CD8-positive, alpha-beta memory T cell (primary cell): ENCODE results near the gene TFEB. TPM values are rescaled to one million over a fixed set of nuclear protein-coding genes. Genes with fewer than 3 reads are reported as not detected.
A peak's percentile ranks its signal among the peaks of the same experiment; 100 is the strongest.

ENCODE experiments used
- CTCF ChIA-PET: fragments of 350-600 bp; sonication (Branson Sonifier 250); formaldehyde crosslinking; loops from one replicate; lab custom pipeline; 2021; ENCODE audit warnings: antibody characterized with exemption; lab: Charles Lee
- POLR2A ChIA-PET: fragments of 350-600 bp; sonication (Branson Sonifier 250); formaldehyde crosslinking; loops from one replicate; lab custom pipeline; 2021; ENCODE audit warnings: antibody characterized with exemption; lab: Charles Lee
- DNase-seq, 5 donors: peaks; one replicate each; pipeline versions ENCODE4 v3.0.0 to v3.0.0-alpha.2; 2020 to 2022; ENCODE audit warnings: mixed read lengths in 1 of 5
- H3K27ac ChIP-seq: one replicate; pipeline ENCODE4 v1.7.0; 2013; ENCODE audit warnings: low read depth, mild to moderate bottlenecking, low read length, moderate library complexity
- H3K27me3 ChIP-seq: 2 replicates; pipeline ENCODE4 v1.7.0; 2013; ENCODE audit warnings: low read length, mild to moderate bottlenecking; ENCODE audit not compliant: insufficient read depth, poor library complexity, severe bottlenecking
- H3K36me3 ChIP-seq: 2 replicates; pipeline ENCODE4 v1.7.0; 2013; ENCODE audit warnings: mild to moderate bottlenecking, low read length, moderate library complexity; ENCODE audit not compliant: insufficient read depth
- H3K4me1 ChIP-seq: 2 replicates; pipeline ENCODE4 v1.7.0; 2013; ENCODE audit warnings: mild to moderate bottlenecking, low read length, moderate library complexity; ENCODE audit not compliant: insufficient read depth
- H3K4me3 ChIP-seq: 2 replicates; pipeline ENCODE4 v1.7.0; 2013; ENCODE audit warnings: mild to moderate bottlenecking, low read length
- H3K9me3 ChIP-seq: 2 replicates; pipeline ENCODE4 v1.7.0; 2013; ENCODE audit warnings: mild to moderate bottlenecking, low read length
- H3K27ac Mint-ChIP-seq, 8 donors: one replicate each; pipeline ENCODE4 v1.8.0; 2020 to 2021; ENCODE audit warnings: mixed read lengths in 8 of 8, mild to moderate bottlenecking in 6 of 8, inconsistent platforms in 3 of 8, moderate library complexity in 3 of 8
- H3K27me3 Mint-ChIP-seq, 2 donors: one replicate each; pipeline ENCODE4 v1.8.0; 2020 to 2021; ENCODE audit warnings: mixed read lengths in 2 of 2, mild to moderate bottlenecking in 1 of 2, moderate library complexity in 1 of 2
- H3K36me3 Mint-ChIP-seq, 3 donors: one replicate each; pipeline ENCODE4 v1.8.0; 2020 to 2021; ENCODE audit warnings: mixed read lengths in 3 of 3, inconsistent platforms in 1 of 3, mild to moderate bottlenecking in 1 of 3
- H3K4me1 Mint-ChIP-seq, 3 donors: one replicate each; pipeline ENCODE4 v1.8.0; 2020 to 2021; ENCODE audit warnings: mixed read lengths in 3 of 3, inconsistent platforms in 1 of 3, mild to moderate bottlenecking in 1 of 3
- H3K4me3 Mint-ChIP-seq, 7 donors: one replicate each; pipeline ENCODE4 v1.8.0; 2020 to 2021; ENCODE audit warnings: mixed read lengths in 7 of 7, mild to moderate bottlenecking in 6 of 7, moderate library complexity in 4 of 7, inconsistent platforms in 2 of 7
- H3K9me3 Mint-ChIP-seq, 5 donors: one replicate each; pipeline ENCODE4 v1.8.0; 2020 to 2022; ENCODE audit warnings: mixed read lengths in 5 of 5, mild to moderate bottlenecking in 3 of 5, moderate library complexity in 2 of 5, inconsistent platforms in 1 of 5
- polyA plus RNA-seq: library from polyadenylated mRNA; unstranded; fragments of 300-500 nt; fragmentation: Illumina TruSeq; gene quantifications from one replicate; pipeline ENCODE4 v1.2.3, GENCODE V29; 2021
- total RNA-seq, 2 experiments: library from RNA; stranded (reverse); gene quantifications; one replicate each; pipeline ENCODE4 v1.2.3, GENCODE V29; 2021

The TFEB gene
- total and polyA plus RNA-seq, 3 experiments from 2014 or later: 12.0 to 18.8 (median 12.5) TPM

DNA sequence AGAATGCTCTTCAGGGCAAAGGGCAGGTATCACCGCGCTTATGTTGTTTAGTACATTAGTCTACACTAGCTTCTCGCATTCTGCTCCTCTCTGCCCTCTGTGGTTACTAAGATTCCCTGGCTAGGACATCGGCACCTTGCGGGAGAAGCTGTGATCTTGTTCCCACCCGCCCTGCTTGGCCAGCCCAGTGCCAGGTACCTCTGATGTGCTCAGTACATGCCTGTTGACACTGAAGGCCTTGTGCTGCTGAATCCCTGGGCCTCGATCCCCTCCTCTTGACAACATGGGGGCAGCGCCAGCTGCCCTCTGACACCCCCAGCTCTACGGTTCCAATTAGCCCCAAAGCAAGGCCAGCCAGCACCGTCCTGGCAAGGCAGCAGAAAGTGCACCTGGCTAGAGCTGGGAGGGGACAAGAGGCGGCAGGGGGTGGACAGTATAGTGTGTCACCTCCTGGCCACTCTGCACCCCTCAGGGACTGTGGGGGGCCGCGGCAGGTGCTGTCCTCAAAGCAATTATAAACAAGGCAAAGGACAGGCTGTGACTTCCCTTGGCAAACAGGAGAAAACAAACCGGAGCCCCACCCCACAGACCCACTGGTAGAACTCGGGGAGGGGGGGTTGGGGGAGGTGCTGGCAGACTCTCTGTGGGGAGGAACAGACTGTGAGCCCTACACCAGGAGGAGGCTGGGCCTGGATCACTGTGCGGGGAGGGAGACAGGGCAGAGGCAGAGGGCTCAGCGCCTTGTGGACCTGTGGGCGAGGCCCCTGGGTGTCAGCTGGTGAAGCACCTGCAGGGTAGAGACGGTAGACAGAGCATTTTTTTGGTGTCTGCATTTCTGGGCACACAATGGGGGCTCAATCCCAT is 7.1 kb downstream of the TFEB start:
- ChIA-PET POLR2A (interaction anchor here (0.6 kb wide), 1 partner anchor 20 kb away, joined by 3 read pairs; no protein-coding TSS in a partner anchor), CTCF (no interaction called here)
- H3K27ac Mint-ChIP-seq: peak overlapping the region in 4 of 8 donors; percentile 64 to 85 (median 80)
- peak overlapping the region in 4 of 7 donors; percentile 60 to 86 (median 67) for H3K4me3 Mint-ChIP-seq
- Histone ChIP-seq H3K4me1 (peaks cover 41% of the 10 kb centered on the region), H3K27ac (no peak overlapping the region), H3K9me3 (no peaks in the 10 kb centered on the region), H3K27me3 (no peaks in the 10 kb centered on the region), H3K36me3 (no peaks in the 10 kb centered on the region), H3K4me3 (no peak overlapping the region)
- peak in 1 of 5 donors; percentile 18 for DNase-seq
- peaks cover 55 to 74% (median 57%) of the 10 kb centered on the region in 3 donors for H3K4me1 Mint-ChIP-seq
- no peaks in the 10 kb centered on the region for H3K9me3 Mint-ChIP-seq
- peaks cover 0 to 3% (median 0%) of the 10 kb centered on the region in 3 donors for H3K36me3 Mint-ChIP-seq
- H3K27me3 Mint-ChIP-seq: no peaks in the 10 kb centered on the region

DNA sequence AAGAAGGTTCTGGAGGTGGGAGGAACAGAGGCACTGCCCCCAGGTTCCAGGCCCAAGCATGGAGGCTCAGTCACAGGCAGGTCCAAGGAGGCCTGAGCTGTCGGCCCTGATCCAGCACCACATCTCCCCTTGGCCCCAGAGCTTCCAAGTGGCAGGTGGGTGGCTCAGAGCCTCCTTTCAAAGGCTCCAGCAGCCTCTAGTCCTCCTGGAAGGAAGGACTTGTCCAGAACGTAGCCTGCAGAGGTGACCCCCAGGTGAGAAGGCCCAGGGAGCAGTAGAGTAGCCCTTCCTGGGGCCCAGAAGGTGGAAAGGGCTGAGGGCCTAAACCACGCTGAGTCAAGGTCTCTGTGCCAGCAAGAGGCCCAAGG is 7.7 kb downstream of the TFEB start:
- CTCF ChIA-PET: no interaction called here
- Histone ChIP-seq H3K27me3 (no peaks in the 10 kb centered on the region), H3K27ac (no peak overlapping the region), H3K36me3 (no peaks in the 10 kb centered on the region), H3K4me1 (peaks cover 35% of the 10 kb centered on the region), H3K9me3 (no peaks in the 10 kb centered on the region), H3K4me3 (no peak overlapping the region)
- Mint-ChIP-seq H3K36me3 (peaks cover 0 to 3% (median 0%) of the 10 kb centered on the region in 3 donors), H3K27ac (peak overlapping the region in 2 of 8 donors; percentile 60 to 64), H3K27me3 (no peaks in the 10 kb centered on the region), H3K4me3 (peak overlapping the region in 4 of 7 donors; percentile 28 to 66 (median 54)), H3K4me1 (peaks cover 51 to 72% (median 52%) of the 10 kb centered on the region in 3 donors), H3K9me3 (no peaks in the 10 kb centered on the region)
- no peak for DNase-seq
- POLR2A ChIA-PET: interaction anchor here (0.6 kb wide), 1 partner anchor 20 kb away, joined by 3 read pairs; no protein-coding TSS in a partner anchor

DNA sequence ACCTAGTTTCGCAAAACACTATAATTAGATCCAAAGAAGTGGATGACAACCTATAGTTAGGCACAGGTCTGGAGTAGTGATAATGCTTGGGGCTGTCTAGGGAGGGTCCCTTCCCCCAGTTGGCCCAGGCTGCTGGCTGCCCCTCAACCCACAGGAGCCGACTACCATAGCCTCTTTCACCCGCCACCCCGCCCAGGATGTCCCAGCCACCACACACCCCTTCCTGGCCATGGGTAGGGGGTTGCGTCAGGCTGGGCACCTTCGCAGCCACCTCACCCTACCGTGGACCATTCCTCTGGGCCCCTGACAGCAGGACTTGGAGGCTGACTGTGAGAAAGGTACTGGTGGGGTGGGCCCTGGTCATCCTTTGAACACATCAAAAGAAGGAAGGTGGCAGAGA is 8.5 kb downstream of the TFEB start:
- Mint-ChIP-seq H3K27ac (peak overlapping the region in 6 of 8 donors; percentile 11 to 87 (median 40)), H3K36me3 (peaks cover 0 to 3% (median 0%) of the 10 kb centered on the region in 3 donors), H3K4me1 (peaks cover 43 to 65% (median 46%) of the 10 kb centered on the region in 3 donors), H3K4me3 (peak overlapping the region in 6 of 7 donors; percentile 12 to 74 (median 73)), H3K9me3 (no peaks in the 10 kb centered on the region), H3K27me3 (no peaks in the 10 kb centered on the region)
- no peak for DNase-seq
- H3K27me3 ChIP-seq: no peaks in the 10 kb centered on the region
- no peaks in the 10 kb centered on the region for H3K9me3 ChIP-seq
- H3K4me1 ChIP-seq: peaks cover 26% of the 10 kb centered on the region
- CTCF ChIA-PET: no interaction called here
- no peak overlapping the region for H3K4me3 ChIP-seq
- H3K36me3 ChIP-seq: no peaks in the 10 kb centered on the region
- H3K27ac ChIP-seq: no peak overlapping the region
- POLR2A ChIA-PET: no interaction called here

DNA sequence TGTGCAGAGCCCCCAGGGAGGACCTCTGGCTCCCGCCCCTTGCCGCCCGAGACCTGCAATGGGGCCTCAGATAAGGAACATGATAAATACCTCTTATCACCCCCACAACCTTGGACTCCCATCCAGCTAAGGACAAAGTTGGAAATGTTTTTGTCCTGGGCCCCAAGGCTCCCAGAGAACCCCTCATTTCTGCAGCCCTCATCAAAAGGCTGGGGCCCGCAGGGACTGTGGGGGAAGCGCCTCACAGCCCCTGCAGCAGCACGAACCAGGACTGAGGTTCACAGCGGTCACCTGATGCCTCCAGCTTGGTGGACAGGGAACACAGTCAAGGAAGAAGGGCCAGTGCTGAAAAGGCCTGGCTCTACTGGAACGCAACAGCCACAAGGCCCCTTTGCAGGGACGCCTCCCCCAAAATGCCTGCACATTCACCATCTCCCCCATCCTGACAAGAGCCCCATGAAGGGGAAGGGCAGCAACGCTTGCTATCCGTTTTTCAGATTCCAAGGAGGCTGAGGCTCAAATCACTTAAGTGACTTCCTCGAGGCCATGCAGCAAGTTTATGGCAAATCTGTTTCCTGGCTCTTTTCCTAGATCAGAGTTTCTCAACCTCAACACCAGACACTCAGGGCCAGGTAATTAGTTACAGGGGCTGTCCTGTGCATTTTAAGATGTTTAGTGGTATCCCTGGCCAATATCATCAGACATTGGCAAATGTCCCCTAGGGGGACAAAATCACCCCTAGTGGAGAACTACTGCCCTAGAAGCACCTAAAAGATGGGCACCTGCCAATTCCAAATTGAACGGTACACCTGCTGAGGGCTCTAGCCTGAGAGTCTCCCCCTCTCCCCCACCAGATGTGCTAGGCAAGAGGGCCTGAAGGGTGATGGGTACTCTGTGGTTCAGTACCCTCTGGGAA is 10.6 kb downstream of the TFEB start:
- DNase-seq: no peak
- Histone ChIP-seq H3K36me3 (no peaks in the 10 kb centered on the region), H3K27ac (no peak overlapping the region), H3K9me3 (no peaks in the 10 kb centered on the region), H3K4me1 (peaks cover 7% of the 10 kb centered on the region), H3K4me3 (no peak overlapping the region), H3K27me3 (no peaks in the 10 kb centered on the region)
- POLR2A ChIA-PET: interaction anchor here (0.7 kb wide), 1 partner anchor 21 kb away, joined by 3 read pairs; no protein-coding TSS in a partner anchor
- Mint-ChIP-seq H3K4me3 (no peak overlapping the region), H3K9me3 (no peaks in the 10 kb centered on the region), H3K27ac (peak overlapping the region in 2 of 8 donors; percentile 17 to 74), H3K36me3 (peaks cover 0 to 3% (median 0%) of the 10 kb centered on the region in 3 donors), H3K27me3 (no peaks in the 10 kb centered on the region), H3K4me1 (peaks cover 27 to 48% (median 30%) of the 10 kb centered on the region in 3 donors)
- CTCF ChIA-PET: interaction anchor here (0.6 to 1.4 kb wide), 3 partner anchors 10 to 380 kb away, joined by 3 to 4 read pairs (median 3); no protein-coding TSS in a partner anchor

DNA sequence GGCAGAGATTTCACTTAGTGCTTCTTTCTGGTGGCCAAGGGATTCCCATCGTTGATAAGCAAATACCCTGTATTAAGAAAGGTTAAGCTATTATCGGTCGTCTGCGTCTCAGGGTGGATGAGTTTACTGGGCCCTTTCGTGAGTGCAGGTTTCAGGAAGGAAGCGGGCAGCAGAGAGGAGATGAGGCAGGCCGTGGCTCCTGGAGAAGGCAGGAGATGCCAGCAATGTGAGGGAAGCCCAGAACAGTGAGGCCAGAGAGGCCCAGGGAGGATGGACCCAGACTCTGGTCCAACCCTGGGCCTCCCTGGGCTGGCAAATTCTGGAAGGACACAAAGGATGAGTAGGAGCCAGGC is 11.2 kb downstream of the TFEB start:
- H3K27ac Mint-ChIP-seq: peak overlapping the region in 3 of 8 donors; percentile 40 to 74 (median 51)
- no peak overlapping the region for H3K4me3 ChIP-seq
- H3K4me1 ChIP-seq: peaks cover 7% of the 10 kb centered on the region
- peaks cover 0 to 3% (median 0%) of the 10 kb centered on the region in 3 donors for H3K36me3 Mint-ChIP-seq
- H3K9me3 Mint-ChIP-seq: no peaks in the 10 kb centered on the region
- no peaks in the 10 kb centered on the region for H3K36me3 ChIP-seq
- H3K4me3 Mint-ChIP-seq: no peak overlapping the region
- H3K27me3 Mint-ChIP-seq: no peaks in the 10 kb centered on the region
- H3K9me3 ChIP-seq: no peaks in the 10 kb centered on the region
- no peak overlapping the region for H3K27ac ChIP-seq
- POLR2A ChIA-PET: no interaction called here
- CTCF ChIA-PET: interaction anchor here (0.6 to 1.4 kb wide), 2 partner anchors 42 to 380 kb away, joined by 3 read pairs; no protein-coding TSS in a partner anchor
- no peaks in the 10 kb centered on the region for H3K27me3 ChIP-seq
- peaks cover 21 to 46% (median 26%) of the 10 kb centered on the region in 3 donors for H3K4me1 Mint-ChIP-seq
- DNase-seq: no peak

DNA sequence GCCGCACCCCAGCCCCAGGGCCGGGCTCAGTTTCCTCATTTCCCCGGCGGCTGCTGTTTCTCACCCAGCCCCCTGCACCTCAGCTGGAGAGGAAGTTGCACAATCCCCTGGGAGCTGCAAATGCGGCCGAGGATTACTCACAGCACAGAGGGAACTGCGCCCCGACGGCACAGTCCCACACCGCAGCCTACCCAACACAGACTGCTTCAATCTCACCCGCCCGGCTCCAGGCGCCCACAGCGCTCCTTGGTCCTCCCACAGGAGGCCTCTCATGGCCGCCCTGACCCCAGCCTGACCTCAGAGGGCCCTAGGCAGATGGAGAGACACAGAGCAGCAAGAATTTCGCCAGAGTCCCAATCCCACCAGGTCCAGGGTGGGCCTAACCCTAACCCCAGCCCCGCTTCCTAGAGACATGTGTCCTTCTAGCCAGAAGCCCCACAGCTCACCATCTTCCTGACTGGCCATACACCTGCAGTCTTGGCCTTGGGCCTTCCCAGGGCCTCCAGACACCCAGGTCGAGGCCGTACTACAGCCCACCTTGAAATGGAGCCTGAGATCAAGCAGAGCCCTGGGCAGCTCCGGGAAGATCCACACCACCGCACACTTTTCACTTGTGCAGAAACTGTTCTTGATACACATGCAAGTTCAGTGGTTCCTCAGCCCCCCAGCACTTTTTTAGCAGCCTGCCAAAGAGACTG is 11.7 kb downstream of the TFEB start:
- POLR2A ChIA-PET: no interaction called here
- peak overlapping the region in 2 of 8 donors; percentile 46 to 75 for H3K27ac Mint-ChIP-seq

DNA sequence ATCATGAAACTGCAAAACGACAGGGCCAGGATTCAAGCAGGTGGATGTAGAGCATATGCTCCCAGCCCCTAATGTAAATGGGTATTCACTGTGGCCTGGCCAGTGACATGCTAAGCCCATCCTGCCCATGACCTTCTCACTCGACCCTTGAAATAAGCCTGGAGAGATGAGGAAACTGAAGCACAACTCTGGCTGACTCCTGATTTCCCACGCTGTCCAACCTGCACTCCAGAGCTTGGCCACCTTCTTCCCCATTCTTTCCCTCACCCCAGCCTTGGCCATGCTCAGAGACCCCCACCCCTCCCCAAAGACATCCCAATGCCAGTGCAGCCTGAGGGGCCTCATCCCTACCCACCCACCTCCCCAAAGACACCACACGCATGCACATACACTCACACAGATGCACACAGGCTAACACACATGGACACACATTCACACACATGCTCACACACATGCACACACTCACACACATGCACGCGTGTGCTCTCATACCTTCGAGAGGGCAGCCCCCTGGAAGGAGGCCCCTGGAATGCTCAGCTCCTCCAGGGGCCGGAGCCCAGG is 12.4 kb downstream of the TFEB start:
- H3K4me1 Mint-ChIP-seq: peaks cover 13 to 37% (median 17%) of the 10 kb centered on the region in 3 donors
- H3K4me3 Mint-ChIP-seq: peak overlapping the region in 1 of 7 donors; percentile 25
- peak overlapping the region in 1 of 8 donors; percentile 21 for H3K27ac Mint-ChIP-seq
- ChIA-PET CTCF (interaction anchor here (1.4 kb wide), 1 partner anchor 41 kb away, joined by 3 read pairs; no protein-coding TSS in a partner anchor), POLR2A (no interaction called here)
- Histone ChIP-seq H3K27me3 (no peaks in the 10 kb centered on the region), H3K36me3 (no peaks in the 10 kb centered on the region), H3K4me3 (no peak overlapping the region), H3K9me3 (no peaks in the 10 kb centered on the region), H3K27ac (no peak overlapping the region), H3K4me1 (peaks cover 7% of the 10 kb centered on the region)
- no peaks in the 10 kb centered on the region for H3K27me3 Mint-ChIP-seq
- H3K9me3 Mint-ChIP-seq: no peaks in the 10 kb centered on the region
- peaks cover 0 to 3% (median 0%) of the 10 kb centered on the region in 3 donors for H3K36me3 Mint-ChIP-seq
- DNase-seq: no peak

More for the DNA sequence above, 11.7 kb downstream of the TFEB start:
- Histone ChIP-seq H3K4me3 (no peak overlapping the region), H3K27ac (no peak overlapping the region), H3K9me3 (no peaks in the 10 kb centered on the region), H3K4me1 (peaks cover 7% of the 10 kb centered on the region), H3K36me3 (no peaks in the 10 kb centered on the region), H3K27me3 (no peaks in the 10 kb centered on the region)
- Mint-ChIP-seq H3K4me3 (peak overlapping the region in 2 of 7 donors; percentile 12 to 34), H3K4me1 (peaks cover 16 to 41% (median 20%) of the 10 kb centered on the region in 3 donors), H3K36me3 (peaks cover 0 to 3% (median 0%) of the 10 kb centered on the region in 3 donors), H3K27me3 (no peaks in the 10 kb centered on the region), H3K9me3 (no peaks in the 10 kb centered on the region)
- DNase-seq: no peak
- CTCF ChIA-PET: interaction anchor here (0.6 to 1.4 kb wide), 2 partner anchors 42 to 381 kb away, joined by 3 read pairs; no protein-coding TSS in a partner anchor
